Endothelial cell of hepatic sinusoid (primary cell): ENCODE results near the gene DDX24.

Source experiments
- in situ Hi-C: cut with HindIII; loops from 2 replicates; pipeline ENCODE4 v1.10.0; 2017; ENCODE audit warnings: low sequenced_read_pairs

The DDX24 gene

DNA sequence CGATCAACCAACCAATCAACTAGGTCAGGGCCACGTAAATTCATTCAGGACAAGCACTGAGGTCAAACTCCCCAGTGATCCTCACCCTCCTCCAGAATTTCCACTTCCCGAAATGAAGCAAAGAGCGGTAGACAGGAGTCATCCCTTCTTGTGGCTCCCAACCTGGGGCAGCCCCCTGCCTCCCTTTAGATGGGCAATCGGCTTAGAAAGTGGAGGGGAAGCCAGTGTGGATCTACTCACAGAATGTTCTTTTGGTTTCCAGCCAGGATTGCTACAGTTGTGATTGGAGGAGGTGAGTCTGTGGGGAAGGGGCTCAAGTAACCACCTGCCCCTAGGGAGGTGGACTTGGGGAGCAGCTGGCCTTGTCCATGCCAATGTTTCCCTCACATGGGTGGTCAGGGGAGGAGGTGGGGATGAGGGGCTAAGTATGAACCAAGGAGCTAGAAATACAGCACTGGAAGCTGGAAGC is 33.6 kb upstream of the DDX24 start:
- in situ Hi-C loops = no loop called here

DNA sequence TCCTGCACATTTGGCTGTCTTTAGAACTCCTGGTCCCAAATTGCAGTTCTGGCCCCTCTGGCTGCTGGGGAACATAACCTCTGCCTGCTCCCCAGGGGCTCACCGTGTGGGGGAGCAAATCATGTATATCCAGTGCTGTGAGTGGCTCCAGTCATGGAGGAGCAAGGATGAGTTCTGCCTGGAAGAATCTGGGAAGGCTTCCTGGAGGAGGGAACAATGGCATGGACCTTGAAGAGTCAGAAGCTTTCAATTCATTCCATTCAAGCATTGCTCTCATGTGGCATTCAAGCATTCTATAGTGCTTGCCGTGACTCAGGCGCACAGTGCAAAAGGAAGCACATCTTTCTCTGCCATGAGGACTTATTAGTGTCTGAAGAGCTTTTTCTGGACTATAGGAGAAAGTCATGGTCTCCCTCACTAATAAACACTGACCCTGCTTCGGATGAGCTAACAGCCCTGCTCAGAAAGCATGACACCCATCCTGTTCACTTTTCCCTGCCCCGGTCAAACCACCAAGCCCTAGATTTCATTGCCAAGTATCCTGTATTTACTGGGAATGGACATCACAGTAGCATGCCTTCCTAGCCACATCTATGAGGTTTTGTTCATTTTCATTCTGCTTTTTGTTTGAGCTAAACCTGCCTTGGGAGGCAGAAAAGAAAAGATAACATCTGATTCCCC is 33.0 kb upstream of the DDX24 start:
- in situ Hi-C loops = no loop called here

DNA sequence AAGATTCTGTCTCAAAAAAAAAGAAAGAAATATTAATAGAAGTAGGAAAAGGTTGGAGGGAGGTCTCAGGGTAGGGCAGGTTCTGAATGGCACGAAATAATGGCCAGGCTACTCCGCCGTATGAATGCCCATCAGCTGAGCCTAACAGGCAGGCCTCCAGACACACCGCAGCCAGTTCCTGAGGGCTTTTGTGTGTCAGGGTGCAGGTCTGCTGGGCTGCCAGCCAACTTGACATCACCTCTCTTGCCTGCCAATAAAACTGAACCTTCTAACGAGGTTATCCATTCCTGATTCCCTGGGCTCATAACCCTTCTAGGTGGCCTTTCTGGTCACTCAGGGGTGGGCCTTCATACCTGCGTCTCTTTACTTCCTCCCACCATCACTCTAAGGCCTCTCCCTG is 32.5 kb upstream of the DDX24 start:
- in situ Hi-C loops = no loop called here

DNA sequence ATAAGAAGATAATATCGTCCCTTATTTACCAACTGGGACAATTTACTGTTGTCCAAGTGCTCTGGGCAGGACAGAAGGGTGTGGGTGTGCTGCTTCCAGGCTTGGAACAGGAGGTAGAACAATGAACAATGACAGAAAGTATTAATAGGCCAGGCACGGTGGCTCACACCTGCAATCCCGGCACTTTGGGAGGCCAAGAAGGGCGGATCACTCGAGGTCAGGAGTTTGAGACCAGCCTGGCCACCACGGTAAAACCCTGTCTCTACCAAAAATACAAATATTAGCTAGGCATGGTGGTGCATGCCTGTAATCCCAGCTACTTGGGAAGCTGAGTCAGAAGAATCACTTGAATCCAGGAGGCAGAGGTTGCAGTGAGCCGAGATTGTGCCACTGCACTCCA is 32.1 kb upstream of the DDX24 start:
- in situ Hi-C loops = no loop called here

DNA sequence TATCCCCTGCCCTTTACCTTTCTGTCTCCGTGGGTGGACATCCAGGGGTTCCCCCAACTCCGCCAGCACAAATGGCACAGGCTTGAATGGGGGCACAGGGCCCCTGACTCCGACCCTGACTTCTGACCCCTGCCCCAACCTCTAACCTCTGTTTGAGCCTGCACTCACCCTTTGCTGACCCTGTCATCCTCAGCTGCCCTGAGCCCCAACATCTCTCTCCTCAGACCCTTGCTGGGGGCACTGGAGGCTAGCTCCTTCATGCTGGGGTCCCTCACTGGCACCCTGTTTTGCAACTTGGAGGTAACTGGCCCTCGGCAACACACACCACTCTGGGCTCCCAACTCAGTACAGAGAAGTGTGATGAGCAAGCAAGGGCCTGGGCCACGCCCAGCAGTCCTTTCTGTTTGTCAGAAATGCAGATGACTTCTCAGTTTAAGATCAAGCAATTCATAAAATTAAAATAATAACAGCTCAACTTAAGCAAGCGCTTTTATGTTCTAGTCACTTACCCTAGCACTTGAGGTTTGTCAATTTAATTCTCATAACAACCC is 31.6 kb upstream of the DDX24 start:
- in situ Hi-C loops = no loop called here

DNA sequence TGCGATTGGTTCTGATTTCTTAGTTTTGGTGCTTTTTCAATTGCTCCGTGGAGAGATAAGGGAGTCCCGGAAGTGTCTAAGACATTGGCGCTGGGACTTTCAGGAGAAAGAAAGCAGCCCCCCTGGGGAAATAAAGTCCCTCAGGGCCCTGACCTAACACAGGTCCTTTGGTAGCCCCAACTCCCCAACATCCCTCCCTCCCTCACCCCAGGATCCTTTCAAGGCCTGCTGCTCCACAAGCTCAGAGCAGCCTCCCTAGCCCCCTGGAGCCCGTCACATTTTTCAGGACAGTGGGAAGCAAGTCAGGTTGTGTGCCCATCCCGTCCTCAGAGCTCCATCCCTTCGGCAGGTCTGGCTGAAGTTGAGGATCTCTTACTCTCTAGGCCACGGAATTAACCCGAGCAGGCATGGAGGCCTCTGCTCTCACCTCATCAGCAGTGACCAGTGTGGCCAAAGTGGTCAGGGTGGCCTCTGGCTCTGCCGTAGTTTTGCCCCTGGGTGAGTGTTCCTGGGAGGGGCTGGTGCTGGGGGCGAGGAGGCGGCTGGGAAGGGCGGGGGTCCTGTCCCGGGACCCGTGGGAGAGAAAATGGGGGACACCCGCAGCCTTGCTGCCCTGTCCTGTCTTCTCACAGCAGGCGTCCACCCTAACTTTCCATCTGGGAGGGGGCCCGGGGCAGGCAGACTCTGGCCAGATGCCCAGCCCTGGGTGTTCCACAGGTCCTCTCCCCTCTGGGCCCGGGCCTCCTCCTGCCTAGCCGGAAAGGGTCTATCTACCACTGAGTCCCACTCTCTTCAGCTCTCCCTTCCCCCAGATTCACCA is 30.5 kb upstream of the DDX24 start:
- in situ Hi-C loops = no loop called here

DNA sequence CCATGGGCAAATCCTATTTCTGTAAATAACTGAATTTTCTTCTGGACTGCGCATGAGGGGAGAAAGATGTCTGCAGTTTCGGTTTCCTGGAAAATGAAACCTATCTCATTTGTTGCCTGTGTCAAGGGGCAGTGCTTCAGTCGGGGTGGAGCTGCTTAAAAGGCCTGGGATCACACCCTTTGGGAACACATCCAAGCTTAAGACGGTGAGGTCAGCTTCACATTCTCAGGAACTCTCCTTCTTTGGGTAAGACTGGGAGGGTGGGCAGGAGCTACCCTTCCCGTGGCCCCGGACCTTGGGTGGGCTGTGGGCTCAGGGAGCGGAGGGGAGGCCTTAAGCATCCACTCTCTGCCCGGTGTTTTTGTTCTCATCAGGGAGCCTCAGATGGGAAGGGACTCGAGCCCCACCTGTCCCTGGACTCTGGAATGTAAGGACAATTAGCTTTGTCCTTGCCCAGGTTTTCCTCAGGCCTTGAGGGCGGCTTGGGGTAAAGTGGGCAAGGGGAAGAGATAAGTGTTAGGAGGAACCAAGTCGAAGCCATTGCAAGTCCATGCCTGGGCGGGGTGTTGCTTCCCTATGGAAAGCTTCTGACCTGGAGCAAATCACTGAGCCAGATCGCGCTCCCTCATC is 29.7 kb upstream of the DDX24 start, which contains the start of gene IFI27:
TSS of gene IFI27 (plus strand) at position 185 of the 630 bp plus-strand sequence.
- in situ Hi-C loops = no loop called here

DNA sequence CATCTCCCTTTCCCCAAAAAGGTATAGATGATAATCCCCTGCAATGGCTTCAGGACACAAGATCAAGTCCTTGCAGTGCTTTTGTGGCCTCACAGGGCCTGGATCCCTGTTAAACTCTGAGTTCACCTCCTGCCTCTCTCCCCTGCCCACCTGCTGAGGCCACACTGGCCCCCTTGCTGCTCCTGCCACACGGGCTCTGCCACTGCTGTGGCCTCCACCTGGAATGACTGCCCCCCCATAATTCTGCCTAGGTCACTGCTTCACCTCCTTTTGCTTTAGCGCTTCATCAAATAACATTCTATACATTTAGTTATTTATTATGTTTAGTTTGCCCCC is 28.9 kb upstream of the DDX24 start:
- in situ Hi-C loops = no loop called here

DNA sequence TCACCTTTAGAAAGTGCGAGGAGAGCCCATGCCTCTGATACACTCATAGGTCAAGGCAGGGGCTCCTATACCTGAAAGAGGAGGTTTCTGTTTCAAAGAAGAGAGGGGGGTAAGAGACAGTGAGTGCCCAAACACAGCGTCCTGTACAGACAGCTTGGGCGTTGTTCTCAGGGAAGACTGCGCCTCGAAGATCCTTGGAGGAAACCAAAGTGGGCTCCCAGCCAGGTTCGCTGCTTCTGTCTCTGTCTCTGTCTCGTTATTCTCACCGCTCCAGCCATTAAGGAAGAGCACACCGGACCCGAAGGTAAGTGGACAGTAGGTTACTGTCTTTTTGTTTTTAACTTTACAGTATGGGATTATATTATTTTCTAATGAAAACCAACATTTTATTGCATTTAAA is 23.7 kb upstream of the DDX24 start:
- in situ Hi-C loops = no loop called here

DNA sequence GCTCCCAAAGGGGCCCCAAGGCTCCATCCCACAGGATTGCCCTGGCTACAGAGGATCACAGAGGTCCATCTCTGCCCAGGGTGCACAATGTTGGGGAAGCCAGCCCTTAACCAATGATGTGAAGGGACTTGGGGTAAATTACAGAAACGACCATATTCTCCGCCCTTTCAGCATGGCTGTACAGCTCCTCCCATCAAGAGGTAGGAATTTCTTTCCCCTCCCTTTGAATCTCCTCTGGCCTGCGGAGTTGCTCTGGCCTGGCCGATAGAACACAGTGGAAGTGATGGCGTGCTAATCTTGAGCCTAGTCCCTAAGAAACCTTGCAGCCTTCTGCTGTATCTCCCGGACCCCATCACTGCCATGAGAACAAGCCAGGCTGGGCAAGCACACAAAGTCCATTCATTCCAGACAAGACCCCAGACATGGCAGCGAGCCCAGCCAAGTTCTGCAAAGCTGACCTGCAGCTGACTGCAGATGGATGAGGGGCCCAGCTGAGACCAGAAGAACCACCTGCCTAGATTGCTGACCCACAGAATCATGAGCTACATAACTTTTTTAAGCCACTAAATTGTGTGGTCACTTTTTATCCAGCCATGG is 22.6 kb upstream of the DDX24 start:
- in situ Hi-C loops = no loop called here

DNA sequence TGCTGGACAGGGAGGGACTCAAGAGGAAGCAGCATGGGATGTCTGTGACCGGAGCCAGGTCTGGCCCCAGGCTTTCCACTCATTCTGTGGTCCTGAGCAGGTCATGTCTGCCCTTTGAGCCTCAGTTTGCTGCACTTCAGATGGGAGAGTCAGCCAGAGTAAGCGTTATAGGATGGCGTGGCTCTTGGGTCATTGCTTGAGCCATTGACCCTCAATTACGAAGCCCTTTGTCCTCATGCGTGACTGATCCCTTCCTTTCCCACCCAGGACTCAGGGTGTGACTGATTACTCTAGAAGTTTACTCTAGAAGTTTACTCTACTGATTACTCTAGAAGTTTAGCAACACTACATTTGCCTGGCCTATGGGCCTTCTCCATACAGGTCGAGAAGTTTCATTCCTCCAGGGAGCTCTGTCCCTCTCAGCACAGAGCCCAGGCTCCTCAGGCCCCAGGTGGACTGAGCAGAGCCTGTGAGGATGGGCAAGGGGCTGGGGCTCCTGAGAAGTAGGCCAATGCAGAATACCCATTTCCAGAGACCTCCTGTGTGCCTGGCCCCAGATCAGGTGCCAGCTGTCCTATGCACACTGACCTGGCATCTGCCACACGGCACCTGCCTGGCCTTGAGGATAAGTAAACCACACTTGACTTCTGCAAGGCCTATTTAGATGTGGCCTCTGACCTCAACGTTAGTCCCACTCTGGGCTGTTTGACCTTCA is 21.9 kb upstream of the DDX24 start:
- in situ Hi-C loops = no loop called here

DNA sequence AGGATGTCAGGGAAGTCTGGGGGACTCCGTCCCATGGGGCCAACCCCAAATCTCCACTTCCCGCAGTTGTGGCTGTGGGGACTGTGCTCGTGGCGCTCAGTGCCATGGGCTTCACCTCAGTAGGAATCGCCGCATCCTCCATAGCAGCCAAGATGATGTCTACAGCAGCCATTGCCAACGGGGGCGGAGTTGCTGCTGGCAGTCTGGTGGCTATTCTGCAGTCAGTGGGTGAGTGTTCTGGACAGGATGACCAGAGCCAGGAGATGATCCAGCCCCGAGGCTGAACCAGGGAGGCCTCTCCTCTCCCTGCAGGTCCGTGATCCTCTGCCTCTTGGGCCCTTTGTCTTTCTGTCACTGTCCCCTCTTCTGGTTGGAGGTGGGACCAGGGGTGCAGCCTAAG is 20.7 kb upstream of the DDX24 start:
- in situ Hi-C loops = no loop called here

DNA sequence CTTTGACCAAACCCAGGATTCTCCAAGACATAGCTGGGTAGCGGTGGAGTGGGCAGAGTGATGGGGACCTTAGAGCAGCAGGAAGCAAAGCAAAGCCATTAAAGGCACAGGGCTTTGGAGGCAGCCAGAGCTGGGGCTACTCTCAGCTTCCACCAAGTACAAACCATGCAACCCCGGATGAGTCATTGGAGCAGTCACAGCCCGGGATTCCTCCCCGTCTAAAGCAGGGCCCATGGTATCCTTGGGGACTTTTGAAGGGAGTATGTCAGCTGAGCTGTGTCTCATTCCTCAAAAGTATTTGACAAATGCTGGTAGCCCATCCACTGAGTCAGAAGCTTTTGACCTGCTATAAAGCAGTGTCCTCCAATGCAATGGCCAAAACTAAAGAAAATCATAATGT is 19.8 kb upstream of the DDX24 start:
- in situ Hi-C loops = no loop called here

DNA sequence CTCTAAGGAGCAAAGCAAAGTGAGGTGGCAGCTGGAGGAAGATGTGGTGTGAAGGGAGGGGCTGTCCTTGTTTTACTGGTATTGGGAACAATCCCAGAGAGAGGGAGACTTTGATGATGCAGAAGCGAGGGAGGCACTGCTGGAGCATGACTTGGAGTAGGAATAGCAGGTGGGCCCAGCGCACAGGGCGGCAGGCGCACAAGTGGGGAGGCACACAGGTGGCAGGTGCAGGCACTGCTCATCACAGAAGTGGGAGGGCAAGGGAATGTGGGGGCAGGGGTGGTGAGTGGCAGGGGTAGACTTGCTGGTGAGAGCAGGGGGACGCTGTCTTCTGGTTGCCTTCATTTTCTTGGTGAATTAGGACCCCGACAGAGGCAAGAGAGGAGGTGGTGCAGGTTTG is 18.0 kb upstream of the DDX24 start:
- in situ Hi-C loops = no loop called here

DNA sequence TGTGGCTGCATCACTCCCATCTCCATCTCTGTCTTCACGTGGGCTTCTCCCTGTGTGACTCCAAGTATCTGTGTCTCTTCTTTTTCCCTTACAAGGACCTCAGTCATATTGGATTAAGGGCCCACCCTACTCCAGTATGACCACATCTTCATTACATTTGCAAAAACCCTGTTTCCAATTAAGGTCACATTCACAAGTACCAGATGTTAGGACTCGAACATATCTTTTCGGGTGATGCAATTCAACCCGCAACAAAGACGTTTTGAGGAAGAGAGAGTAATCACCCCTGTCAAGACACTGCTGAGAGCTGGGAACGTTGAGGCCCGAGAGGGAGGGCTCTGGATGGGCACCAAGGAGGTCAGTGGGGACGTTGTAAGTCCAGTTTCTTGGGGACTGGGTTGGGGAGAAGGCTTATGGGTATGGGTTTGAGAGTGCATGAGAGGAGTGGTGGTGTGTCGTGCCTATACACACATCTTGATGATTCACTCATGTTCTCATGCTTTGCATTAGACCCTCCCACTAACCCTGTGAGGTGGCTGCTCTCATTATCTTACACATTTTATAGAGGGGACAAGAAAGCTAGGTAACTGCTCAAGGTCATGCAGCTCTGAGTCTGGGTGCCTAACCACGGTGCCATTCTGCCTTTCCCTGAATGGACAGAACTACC is 17.5 kb upstream of the DDX24 start:
- in situ Hi-C loops = no loop called here

DNA sequence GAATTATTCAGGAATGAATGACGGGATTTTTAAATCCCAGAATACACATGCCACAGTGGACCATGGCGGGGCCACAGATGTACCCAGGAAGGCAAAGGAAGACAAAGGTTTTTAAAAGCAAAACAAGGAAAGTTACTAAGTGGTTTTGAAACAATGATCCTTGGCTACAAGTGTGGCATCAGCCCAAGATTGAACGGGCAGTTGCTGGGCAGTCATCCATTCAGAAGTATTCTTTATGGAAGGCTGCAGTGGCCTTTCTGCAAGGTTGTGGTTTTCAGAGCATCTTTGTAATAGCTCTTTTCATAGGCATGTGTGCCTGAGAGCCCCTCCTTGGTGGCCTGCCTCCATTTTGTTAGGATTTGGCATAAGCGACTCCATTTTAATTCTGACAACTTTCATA is 16.1 kb upstream of the DDX24 start:
- in situ Hi-C loops = no loop called here

DNA sequence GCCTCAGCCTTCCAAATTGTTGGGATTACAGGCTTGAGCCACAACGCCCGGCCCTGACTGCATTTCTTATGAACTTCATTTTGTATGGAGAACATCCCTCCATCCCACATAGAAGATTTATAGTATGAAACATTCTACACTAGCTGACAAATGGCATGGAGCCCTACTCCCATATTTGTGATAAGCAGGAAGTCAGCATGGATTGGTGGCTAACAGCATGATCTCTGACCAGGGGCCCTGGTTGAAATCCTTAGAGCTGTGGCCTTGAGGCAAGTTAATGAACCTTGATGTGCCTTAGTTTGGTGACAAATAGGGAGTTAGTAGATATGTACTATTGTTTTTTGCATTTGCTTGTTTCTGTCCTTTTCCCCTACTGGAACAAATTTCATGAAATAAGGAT is 12.4 kb upstream of the DDX24 start:
- in situ Hi-C loops = no loop called here

DNA sequence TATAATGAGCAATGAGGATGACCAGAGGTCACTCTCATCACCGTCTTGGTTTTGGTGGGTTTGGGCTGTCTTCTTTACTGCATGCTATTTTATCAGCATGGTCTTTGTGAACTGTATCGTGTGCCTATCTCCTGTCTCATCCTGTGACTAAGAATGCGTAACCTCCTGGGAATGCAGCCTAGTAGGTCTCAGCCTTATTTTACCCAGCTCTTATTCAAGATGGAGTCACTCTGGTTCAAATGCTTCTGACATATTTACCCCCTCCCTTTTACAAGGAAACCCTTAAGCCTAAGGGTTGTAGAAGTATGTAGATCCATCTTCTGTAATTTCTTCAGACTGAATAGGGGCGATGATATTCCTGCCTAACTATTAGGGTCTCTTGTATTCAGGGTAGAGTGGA is 8.5 kb upstream of the DDX24 start:
- in situ Hi-C loops = loop anchor here (5.0 kb wide), 1 partner anchor 48 kb away; no protein-coding TSS in a partner anchor

DNA sequence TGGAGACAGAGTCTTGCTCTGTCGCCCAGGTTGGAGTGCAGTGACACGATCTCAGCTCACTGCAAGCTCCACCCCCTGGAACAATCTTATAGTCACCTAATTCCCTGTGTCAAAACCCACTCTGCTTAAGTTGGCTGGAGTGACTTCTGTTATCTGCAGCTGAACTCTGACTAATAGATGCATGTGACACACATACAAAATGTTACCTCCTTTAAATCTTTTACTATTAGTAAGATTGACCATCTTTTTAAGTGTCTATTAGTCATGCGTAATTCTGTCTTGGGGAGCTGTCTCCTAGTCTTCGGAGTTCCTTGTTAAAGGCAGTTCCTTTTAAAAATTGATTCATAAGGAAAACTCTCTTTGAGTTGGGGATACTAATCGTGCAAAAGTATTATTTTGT is 7.5 kb upstream of the DDX24 start:
- in situ Hi-C loops = loop anchor here (5.0 kb wide), 1 partner anchor 49 kb away; no protein-coding TSS in a partner anchor

DNA sequence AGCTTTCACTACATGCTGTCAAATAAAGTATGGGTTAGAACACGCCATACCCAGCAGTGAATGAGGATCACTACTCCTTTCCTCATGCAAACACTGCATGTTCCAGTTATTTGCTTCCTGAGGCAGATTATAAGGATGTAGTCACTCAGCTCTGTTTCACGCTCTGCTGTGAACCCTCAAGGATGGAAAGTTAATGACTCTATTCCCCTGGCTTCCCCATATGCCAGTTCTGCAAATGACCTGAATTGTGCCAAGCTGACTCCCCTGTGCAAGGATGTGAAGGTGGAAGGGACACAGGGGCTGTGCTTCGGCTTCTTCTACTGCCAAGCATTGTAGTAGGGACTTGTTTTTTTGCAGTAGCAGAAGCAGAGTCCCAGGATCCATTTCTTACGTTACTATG is 6.9 kb upstream of the DDX24 start:
- in situ Hi-C loops = loop anchor here (5.0 kb wide), 1 partner anchor 49 kb away; no protein-coding TSS in a partner anchor
